ENCODE measurements around the gene FCHSD2.
A peak's percentile ranks its signal among the peaks of the same experiment; 100 is the strongest.
"Not testable (repeated sequence)": the region's sequence is repeated elsewhere in the genome, so short reads cannot be mapped to it uniquely, and the experiment has no call there.

FCHSD2 gene

GRCh38 chr11:73126804-73127480 lies 15.2 kb downstream of the FCHSD2 start:
- DNase-seq, result peak in 2 of 51 donors; percentile 14 to 29

- no peak for DNase-seq
Observed at GRCh38 chr11:73124800-73125199, 17.3 kb downstream of the FCHSD2 start.

GRCh38 chr11:73123892-73124291 lies 18.2 kb downstream of the FCHSD2 start:
- not testable (repeated sequence) for DNase-seq

- DNase-seq, result no peak
Observed at GRCh38 chr11:73121692-73122091, 20.4 kb downstream of the FCHSD2 start.

- no peak for DNase-seq
Observed at GRCh38 chr11:73117071-73117470, 25.0 kb downstream of the FCHSD2 start.

- no peak for DNase-seq
Observed at GRCh38 chr11:73116636-73117035, 25.5 kb downstream of the FCHSD2 start.

GRCh38 chr11:73114835-73115220 lies 27.3 kb downstream of the FCHSD2 start:
- no peak for DNase-seq

- DNase-seq, result no peak
Observed at GRCh38 chr11:73114110-73114834, 27.8 kb downstream of the FCHSD2 start.

- no peak for DNase-seq
Observed at GRCh38 chr11:73113426-73113825, 28.7 kb downstream of the FCHSD2 start.

GRCh38 chr11:73107597-73107996 lies 34.5 kb downstream of the FCHSD2 start:
- no peak for DNase-seq

- DNase-seq, result no peak
Observed at GRCh38 chr11:73106347-73106746, 35.8 kb downstream of the FCHSD2 start.

- DNase-seq, result no peak
Observed at GRCh38 chr11:73100578-73100977, 41.5 kb downstream of the FCHSD2 start.

- DNase-seq, result no peak
Observed at GRCh38 chr11:73099512-73100266, 42.4 kb downstream of the FCHSD2 start.

- peak in 15 of 51 donors; percentile 4 to 44 (median 9) for DNase-seq
Observed at GRCh38 chr11:73095613-73096012, 46.5 kb downstream of the FCHSD2 start.

- no peak for DNase-seq
Observed at GRCh38 chr11:73091521-73092305, 50.4 kb downstream of the FCHSD2 start.

GRCh38 chr11:73087730-73088129 lies 54.4 kb downstream of the FCHSD2 start:
- DNase-seq, result peak in 1 of 51 donors; percentile 10

- no peak for DNase-seq
Observed at GRCh38 chr11:73085189-73085875, 56.8 kb downstream of the FCHSD2 start.

- DNase-seq, result no peak
Observed at GRCh38 chr11:73078631-73079030, 63.5 kb downstream of the FCHSD2 start.

GRCh38 chr11:73077454-73077853 lies 64.7 kb downstream of the FCHSD2 start:
- no peak for DNase-seq

- no peak for DNase-seq
Observed at GRCh38 chr11:73074319-73074718, 67.8 kb downstream of the FCHSD2 start.

- peak in 1 of 51 donors; percentile 15 for DNase-seq
Observed at GRCh38 chr11:73072935-73073481, 69.1 kb downstream of the FCHSD2 start.

All from hypothalamus (tissue), 51 donors.